Esophagus squamous epithelium (tissue), 5 donors: Measurements from ENCODE around the gene PHKG2. TPM values are rescaled to one million over a fixed set of nuclear protein-coding genes. Genes with fewer than 3 reads are reported as not detected.

ENCODE experiments used
- DNase-seq: peaks from one replicate; lab custom pipeline; 2025; lab: John Stamatoyannopoulos, UW
- H3K27ac ChIP-seq, 4 donors: fragments of 200-600 bp; sonication (generic); one replicate each; pipeline ENCODE4 v1.5.1; 2016 to 2019; ENCODE audit warnings: mild to moderate bottlenecking in 1 of 4
- H3K27me3 ChIP-seq, 4 donors: fragments of 200-600 bp; sonication (generic); 1 replicate in 3 of 4; 2 replicates in 1 of 4; pipeline versions ENCODE4 v1.5.1 to v1.6.0; 2017 to 2021; ENCODE audit warnings: antibody characterized with exemption in 1 of 4
- H3K36me3 ChIP-seq, 3 donors: fragments of 200-600 bp; sonication (generic); one replicate each; pipeline ENCODE4 v1.5.1; 2016 to 2019
- H3K4me1 ChIP-seq, 3 donors: fragments of 200-600 bp; sonication (generic); one replicate each; pipeline ENCODE4 v1.5.1; 2017 to 2019
- H3K4me3 ChIP-seq, 4 donors: fragments of 200-600 bp; sonication (generic); 1 replicate in 3 of 4; 2 replicates in 1 of 4; pipeline ENCODE4 v1.5.1; 2016 to 2019; ENCODE audit warnings: mild to moderate bottlenecking in 2 of 4, moderate library complexity in 1 of 4
- H3K9me3 ChIP-seq, 3 donors: fragments of 200-600 bp; sonication (generic); one replicate each; pipeline ENCODE4 v1.5.1; 2016 to 2019
- POLR2A ChIP-seq, 4 donors: fragments of 450-650 bp; IDR thresholded peaks; one replicate each; pipeline ENCODE4 v1.6.1; 2017; ENCODE audit warnings: antibody characterized with exemption in 4 of 4, mild to moderate bottlenecking in 4 of 4, moderate library complexity in 3 of 4
- WGBS, 2 donors: methylation state at CpG; one replicate each; pipeline ENCODE4 v1.1.5; 2018; 5-methylcytosine and 5-hydroxymethylcytosine counted together
- intact Hi-C: fragments of 100-400 bp; cut with DNase I; formaldehyde crosslinking; loops from one replicate; pipeline ENCODE4 v1.15.0; 2022
- total RNA-seq, 4 donors: library from RNA; depleted of rRNA; stranded (reverse); fragments of >200 nt; gene quantifications; one replicate each; pipeline ENCODE4 v1.1.0, GENCODE V29; 2016
- TF ChIP-seq, protein P1 (sequence below), 6 experiments: fragments of 450-650 bp in 4 of 6; fragments of 200-600 bp in 2 of 6; sonication (generic) in 2 of 6; IDR thresholded peaks; one replicate each; pipeline ENCODE4 v1.5.1; 2016 to 2019; ENCODE audit warnings: antibody characterized with exemption in 6 of 6, mild to moderate bottlenecking in 4 of 6, moderate library complexity in 4 of 6
- donor health status: DM: yes; HTN: yes; CAD: no.

PHKG2 gene
- total RNA-seq, 4 donors from 2014 or later = 18.6 to 27.8 (median 21.7) TPM

DNA sequence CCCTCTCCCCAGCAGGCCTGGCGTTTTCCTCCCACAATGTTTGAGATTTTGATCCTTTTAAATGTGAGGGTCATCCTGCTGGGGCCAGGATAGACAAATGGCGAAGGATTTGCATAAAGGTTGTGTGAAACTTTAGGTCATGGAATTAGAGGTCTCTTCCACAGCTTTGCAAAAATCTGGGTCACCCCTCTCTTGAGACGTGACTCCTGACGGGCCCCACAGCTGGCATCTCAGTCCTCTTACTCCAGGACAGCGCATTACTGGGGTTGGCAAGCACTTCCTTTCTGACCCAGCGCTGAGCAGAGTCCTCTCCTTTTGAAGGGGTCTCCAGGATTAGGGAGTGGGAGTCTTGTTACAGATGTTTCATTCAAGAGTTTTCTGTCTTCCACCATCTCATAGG, 31.4 kb downstream of the PHKG2 start:
- no peak for DNase-seq
- H3K4me3 ChIP-seq = no peak overlapping the region
- peaks cover 9 to 42% (median 18%) of the 10 kb centered on the region in 3 donors for H3K36me3 ChIP-seq
- intact Hi-C loops = no loop called here
- no peaks in the 10 kb centered on the region for H3K9me3 ChIP-seq
- 74 to 84% methylated on average over 5 to 6 of the region's 6 CpGs for WGBS, 2 donors
- H3K27me3 ChIP-seq = no peaks in the 10 kb centered on the region
- TF ChIP-seq, protein P1, sequence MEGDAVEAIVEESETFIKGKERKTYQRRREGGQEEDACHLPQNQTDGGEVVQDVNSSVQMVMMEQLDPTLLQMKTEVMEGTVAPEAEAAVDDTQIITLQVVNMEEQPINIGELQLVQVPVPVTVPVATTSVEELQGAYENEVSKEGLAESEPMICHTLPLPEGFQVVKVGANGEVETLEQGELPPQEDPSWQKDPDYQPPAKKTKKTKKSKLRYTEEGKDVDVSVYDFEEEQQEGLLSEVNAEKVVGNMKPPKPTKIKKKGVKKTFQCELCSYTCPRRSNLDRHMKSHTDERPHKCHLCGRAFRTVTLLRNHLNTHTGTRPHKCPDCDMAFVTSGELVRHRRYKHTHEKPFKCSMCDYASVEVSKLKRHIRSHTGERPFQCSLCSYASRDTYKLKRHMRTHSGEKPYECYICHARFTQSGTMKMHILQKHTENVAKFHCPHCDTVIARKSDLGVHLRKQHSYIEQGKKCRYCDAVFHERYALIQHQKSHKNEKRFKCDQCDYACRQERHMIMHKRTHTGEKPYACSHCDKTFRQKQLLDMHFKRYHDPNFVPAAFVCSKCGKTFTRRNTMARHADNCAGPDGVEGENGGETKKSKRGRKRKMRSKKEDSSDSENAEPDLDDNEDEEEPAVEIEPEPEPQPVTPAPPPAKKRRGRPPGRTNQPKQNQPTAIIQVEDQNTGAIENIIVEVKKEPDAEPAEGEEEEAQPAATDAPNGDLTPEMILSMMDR (IDR thresholded peaks at IDR 0.05) = no peak
- no peak for TF ChIP-seq POLR2A (IDR thresholded peaks at IDR 0.05)
- H3K4me1 ChIP-seq = peaks cover 13 to 40% (median 20%) of the 10 kb centered on the region in 3 donors
- H3K27ac ChIP-seq = no peak overlapping the region

DNA sequence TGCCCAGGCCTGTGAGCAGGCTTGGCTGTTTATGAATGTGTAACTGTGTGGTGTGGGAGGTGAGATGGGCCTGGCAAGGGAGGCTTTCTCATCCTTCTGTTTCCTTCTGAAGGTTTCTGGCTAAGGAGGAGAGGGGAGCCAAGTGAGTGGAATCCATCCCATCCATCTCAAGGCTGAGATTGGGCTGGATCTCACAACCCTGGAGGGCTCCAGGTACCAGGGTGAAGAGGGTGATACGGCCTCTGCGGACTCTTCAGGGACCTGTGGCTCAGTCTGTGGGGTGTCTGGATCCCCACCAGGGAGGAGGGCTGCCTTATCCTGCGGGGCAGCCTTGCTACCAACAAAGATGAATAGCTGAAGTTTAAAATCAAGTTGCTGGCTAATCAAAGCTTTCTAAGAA, 31.8 kb downstream of the PHKG2 start:
- no peaks in the 10 kb centered on the region for H3K9me3 ChIP-seq
- H3K4me3 ChIP-seq = no peak overlapping the region
- H3K4me1 ChIP-seq = peaks cover 8 to 38% (median 16%) of the 10 kb centered on the region in 3 donors
- intact Hi-C loops = no loop called here
- 69% methylated on average over 2 of the region's 3 CpGs; no CpG with 5 or more reads in 1 of the 2 donors for WGBS, 2 donors
- H3K27ac ChIP-seq = no peak overlapping the region
- no peak for DNase-seq
- H3K36me3 ChIP-seq = peaks cover 7 to 41% (median 18%) of the 10 kb centered on the region in 3 donors
- H3K27me3 ChIP-seq = no peaks in the 10 kb centered on the region
- TF ChIP-seq POLR2A (IDR thresholded peaks at IDR 0.05) = no peak

DNA sequence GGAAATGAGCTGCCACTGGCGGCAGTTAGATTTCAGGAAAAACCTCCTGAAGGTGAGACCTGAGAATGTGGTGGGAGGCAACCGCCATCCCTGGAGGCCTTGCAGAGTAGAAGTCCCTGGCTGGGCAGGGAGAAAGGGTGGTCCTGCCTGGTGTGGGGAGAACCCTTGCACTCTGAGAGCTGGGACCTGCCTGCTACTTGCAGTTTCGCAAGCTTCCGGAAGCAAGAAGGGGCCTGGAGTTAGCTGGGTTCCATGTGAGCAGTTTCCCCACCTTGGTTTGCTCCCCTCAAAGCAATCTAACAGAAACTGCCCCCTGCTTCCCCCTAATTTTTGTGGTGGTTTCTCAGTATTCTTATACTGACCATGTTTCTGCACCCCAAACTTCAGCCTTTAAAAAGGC, 32.3 kb downstream of the PHKG2 start:
- DNase-seq = no peak
- no peaks in the 10 kb centered on the region for H3K9me3 ChIP-seq
- intact Hi-C loops = no loop called here
- H3K27ac ChIP-seq = no peak overlapping the region
- WGBS, 2 donors = 64 to 82% methylated on average over 2 to 4 of the region's 4 CpGs
- H3K27me3 ChIP-seq = no peaks in the 10 kb centered on the region
- no peak overlapping the region for H3K4me3 ChIP-seq
- no peak for TF ChIP-seq POLR2A (IDR thresholded peaks at IDR 0.05)
- TF ChIP-seq, protein P1 (IDR thresholded peaks at IDR 0.05) = no peak
- peaks cover 7 to 41% (median 16%) of the 10 kb centered on the region in 3 donors for H3K4me1 ChIP-seq
- H3K36me3 ChIP-seq = peaks cover 7 to 41% (median 18%) of the 10 kb centered on the region in 3 donors

DNA sequence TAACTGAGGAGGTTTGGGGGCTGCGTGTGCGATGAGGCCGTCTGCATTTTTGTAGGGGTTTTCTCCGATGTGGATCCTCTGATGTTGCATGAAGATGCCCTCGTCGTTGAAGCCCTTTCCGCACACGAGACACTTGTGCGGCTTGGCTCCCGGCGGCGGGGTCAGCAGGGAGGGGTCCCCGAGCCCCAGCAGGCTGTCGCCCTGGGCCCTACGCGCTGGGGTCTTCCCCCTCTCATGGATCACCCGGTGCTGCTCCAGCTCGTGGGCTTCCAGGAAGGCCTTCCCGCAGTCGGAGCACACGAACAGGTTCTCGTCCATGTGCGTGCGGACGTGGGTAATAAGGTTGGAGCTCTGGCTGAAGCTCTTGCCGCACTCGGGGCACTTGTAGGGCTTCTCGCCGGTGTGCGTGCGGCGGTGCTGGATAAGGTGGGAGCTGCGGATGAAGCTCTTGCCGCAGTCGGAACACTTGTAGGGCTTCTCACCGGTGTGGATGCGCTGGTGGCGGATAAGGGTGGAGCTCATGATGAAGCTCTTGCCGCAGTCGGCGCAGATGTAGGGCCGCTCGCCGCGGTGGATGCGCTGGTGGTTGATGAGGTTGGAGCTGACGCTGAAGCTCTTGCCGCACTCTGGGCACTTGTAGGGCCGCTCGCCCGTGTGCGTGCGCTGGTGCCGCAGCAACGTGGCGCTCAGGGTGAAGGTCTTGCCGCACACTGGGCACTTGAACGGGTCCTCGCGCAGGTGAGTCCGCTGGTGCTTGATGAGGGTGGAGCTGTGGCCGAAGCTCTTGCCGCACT, 34.5 kb downstream of the PHKG2 start:
- 93 to 97% methylated on average over 26 to 27 of the region's 63 CpGs for WGBS, 2 donors
- H3K27me3 ChIP-seq = peaks cover 0 to 5% (median 0%) of the 10 kb centered on the region in 4 donors

DNA sequence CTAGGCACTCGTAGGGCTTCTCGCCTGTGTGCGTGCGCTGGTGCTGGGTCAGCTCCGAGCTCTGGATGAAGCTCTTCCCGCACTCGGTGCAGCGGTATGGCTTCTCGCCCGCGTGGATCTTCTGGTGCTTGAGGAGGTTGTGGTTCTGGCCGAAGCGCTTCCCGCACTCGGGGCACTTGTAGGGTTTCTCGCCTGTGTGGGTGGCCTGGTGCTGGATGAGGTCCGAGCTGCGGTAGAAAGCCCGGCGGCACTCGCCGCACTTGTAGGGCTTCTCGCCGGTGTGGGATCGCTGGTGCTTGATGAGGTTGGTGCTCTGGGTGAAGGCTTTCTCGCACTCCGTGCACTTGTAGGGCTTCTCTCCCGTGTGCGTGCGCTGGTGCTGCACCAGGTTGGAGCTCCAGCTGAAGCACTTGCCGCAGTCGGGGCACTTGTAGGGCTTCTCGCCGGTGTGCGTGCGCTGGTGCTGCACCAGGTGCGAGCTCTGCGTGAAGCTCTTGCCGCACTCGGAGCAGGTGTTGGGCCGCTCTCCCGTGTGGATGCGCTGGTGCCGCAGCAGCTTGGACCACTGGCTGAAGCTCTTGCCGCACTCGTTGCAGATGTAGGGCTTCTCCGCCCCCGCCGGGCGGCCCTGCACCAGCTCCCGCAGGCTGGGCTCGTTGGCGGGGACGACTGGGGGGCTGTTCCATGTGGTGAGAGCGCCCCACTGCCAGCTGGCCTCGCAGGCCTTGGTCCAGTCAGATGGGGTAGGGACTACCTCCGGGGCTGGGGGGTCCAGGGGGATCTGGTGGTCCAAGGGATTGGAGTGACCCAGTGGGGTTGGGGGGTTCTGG, 35.3 kb downstream of the PHKG2 start:
- Histone ChIP-seq H3K9me3 (no peaks in the 10 kb centered on the region), H3K27ac (no peak overlapping the region), H3K27me3 (peaks cover 0 to 5% (median 0%) of the 10 kb centered on the region in 4 donors), H3K4me3 (no peak overlapping the region), H3K36me3 (peaks cover 7 to 41% (median 18%) of the 10 kb centered on the region in 3 donors), H3K4me1 (peaks cover 10 to 35% (median 15%) of the 10 kb centered on the region in 3 donors)
- DNase-seq = no peak
- intact Hi-C loops = no loop called here
- no peak for TF ChIP-seq POLR2A (IDR thresholded peaks at IDR 0.05)
- TF ChIP-seq, protein P1 (IDR thresholded peaks at IDR 0.05) = no peak
- WGBS, 2 donors = 94 to 97% methylated on average over 5 to 18 of the region's 57 CpGs

More for the DNA sequence above, 34.5 kb downstream of the PHKG2 start:
- intact Hi-C loops = no loop called here
- peaks cover 6 to 37% (median 15%) of the 10 kb centered on the region in 3 donors for H3K4me1 ChIP-seq
- no peak overlapping the region for H3K4me3 ChIP-seq
- no peak overlapping the region for H3K27ac ChIP-seq
- no peak for DNase-seq
- TF ChIP-seq POLR2A (IDR thresholded peaks at IDR 0.05) = no peak
- TF ChIP-seq, protein P1 (IDR thresholded peaks at IDR 0.05) = no peak
- peaks cover 7 to 41% (median 18%) of the 10 kb centered on the region in 3 donors for H3K36me3 ChIP-seq
- H3K9me3 ChIP-seq = no peaks in the 10 kb centered on the region
